HL-60 (cell line): ENCODE results near the gene HEBP2.
A peak's percentile ranks its signal among the peaks of the same experiment; 100 is the strongest.

Source experiments
- DNase-seq, 2 experiments: peaks; one replicate each; pipeline ENCODE4 v3.0.0-alpha.2; 2010 to 2020; ENCODE audit warnings: low read depth in 1 of 2, low spot score in 1 of 2
- H3K27ac ChIP-seq: fragments of 250-450 bp; sonication (Bioruptor Pico); replicated peaks from 2 replicates; pipeline ENCODE4 v1.5.1; 2020; ENCODE audit warnings: mild to moderate bottlenecking, moderate library complexity
- H3K27me3 ChIP-seq: fragments of 250-450 bp; sonication (Bioruptor Pico); 2 replicates; pipeline ENCODE4 v1.5.1; 2021; ENCODE audit warnings: mild to moderate bottlenecking, moderate library complexity; ENCODE audit not compliant: insufficient read depth, poor library complexity, severe bottlenecking
- H3K4me3 ChIP-seq: replicated peaks from 2 replicates; pipeline ENCODE4 v1.5.1; 2011; ENCODE audit warnings: mild to moderate bottlenecking, control low read depth, low read length; ENCODE audit not compliant: insufficient read depth
- GABPA ChIP-seq: IDR thresholded peaks from 2 replicates; pipeline ENCODE4 v1.6.1; 2012; ENCODE audit warnings: low read depth
- POLR2AphosphoS5 ChIP-seq: IDR thresholded peaks from 2 replicates; pipeline ENCODE4 v1.6.1; 2012; ENCODE audit warnings: low read depth
- SPI1 ChIP-seq: IDR thresholded peaks from 2 replicates; pipeline ENCODE4 v1.6.1; 2012; ENCODE audit warnings: low read depth, mild to moderate bottlenecking, borderline replicate concordance
- TF ChIP-seq, protein P1 (sequence below): IDR thresholded peaks from 2 replicates; pipeline ENCODE4 v1.6.1; 2012; ENCODE audit warnings: low read depth; ENCODE audit not compliant: insufficient replicate concordance
- TF ChIP-seq, protein P2 (sequence below): IDR thresholded peaks from one replicate; pipeline ENCODE4 v1.5.1; 2011; ENCODE audit warnings: low read length, control low read depth, inconsistent platforms; ENCODE audit not compliant: insufficient read depth

The HEBP2 gene

DNA sequence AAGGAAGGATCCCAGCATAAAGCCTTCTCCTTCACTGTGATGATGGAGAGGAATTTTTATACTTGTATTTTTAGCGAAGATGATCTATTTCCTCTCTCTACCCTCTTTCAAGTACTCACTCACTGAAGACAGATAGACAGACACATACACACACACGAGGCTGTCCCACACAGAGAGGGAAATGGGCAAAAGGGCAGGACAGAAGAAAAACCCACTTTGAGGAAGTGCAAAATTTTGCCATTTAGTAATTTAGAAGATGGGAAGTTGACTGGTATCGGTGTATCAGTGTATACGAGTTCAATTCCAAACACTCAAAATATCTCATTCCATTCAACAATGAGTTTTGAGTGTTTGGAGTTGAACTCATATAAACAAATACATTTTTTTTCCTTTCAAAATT lies 30.9 kb downstream of the HEBP2 start:
- H3K27ac ChIP-seq: no peak overlapping the region
- peak in 1 of 2 experiments; percentile 42 for DNase-seq
- no peak overlapping the region for H3K4me3 ChIP-seq
- no peaks in the 10 kb centered on the region for H3K27me3 ChIP-seq
- TF ChIP-seq SPI1 (peak; percentile 95), POLR2AphosphoS5 (no peak)

DNA sequence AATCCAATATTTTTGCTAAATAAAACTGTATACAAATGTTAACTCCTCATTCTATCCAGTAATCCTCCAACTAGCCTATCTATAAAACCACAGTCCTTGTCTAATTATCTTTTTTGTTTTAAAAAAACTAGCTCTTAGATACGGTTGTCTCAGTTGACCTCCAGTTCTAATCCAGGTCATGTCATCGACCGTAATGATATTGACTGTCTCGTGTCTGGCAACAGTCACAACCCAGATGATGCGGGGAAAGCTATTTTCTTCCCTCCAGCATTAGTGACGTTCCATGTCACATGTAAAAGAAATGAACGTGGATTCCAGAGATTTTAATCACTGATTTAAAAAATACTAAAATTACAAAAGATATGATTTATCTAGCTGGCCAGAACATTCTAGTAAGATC lies 35.5 kb downstream of the HEBP2 start:
- DNase-seq: no peak
- Histone ChIP-seq H3K4me3 (no peak overlapping the region), H3K27me3 (no peaks in the 10 kb centered on the region), H3K27ac (no peak overlapping the region)
- TF ChIP-seq SPI1: no peak
- no peak for TF ChIP-seq GABPA
- no peak for TF ChIP-seq POLR2AphosphoS5
- TF ChIP-seq, protein P1, sequence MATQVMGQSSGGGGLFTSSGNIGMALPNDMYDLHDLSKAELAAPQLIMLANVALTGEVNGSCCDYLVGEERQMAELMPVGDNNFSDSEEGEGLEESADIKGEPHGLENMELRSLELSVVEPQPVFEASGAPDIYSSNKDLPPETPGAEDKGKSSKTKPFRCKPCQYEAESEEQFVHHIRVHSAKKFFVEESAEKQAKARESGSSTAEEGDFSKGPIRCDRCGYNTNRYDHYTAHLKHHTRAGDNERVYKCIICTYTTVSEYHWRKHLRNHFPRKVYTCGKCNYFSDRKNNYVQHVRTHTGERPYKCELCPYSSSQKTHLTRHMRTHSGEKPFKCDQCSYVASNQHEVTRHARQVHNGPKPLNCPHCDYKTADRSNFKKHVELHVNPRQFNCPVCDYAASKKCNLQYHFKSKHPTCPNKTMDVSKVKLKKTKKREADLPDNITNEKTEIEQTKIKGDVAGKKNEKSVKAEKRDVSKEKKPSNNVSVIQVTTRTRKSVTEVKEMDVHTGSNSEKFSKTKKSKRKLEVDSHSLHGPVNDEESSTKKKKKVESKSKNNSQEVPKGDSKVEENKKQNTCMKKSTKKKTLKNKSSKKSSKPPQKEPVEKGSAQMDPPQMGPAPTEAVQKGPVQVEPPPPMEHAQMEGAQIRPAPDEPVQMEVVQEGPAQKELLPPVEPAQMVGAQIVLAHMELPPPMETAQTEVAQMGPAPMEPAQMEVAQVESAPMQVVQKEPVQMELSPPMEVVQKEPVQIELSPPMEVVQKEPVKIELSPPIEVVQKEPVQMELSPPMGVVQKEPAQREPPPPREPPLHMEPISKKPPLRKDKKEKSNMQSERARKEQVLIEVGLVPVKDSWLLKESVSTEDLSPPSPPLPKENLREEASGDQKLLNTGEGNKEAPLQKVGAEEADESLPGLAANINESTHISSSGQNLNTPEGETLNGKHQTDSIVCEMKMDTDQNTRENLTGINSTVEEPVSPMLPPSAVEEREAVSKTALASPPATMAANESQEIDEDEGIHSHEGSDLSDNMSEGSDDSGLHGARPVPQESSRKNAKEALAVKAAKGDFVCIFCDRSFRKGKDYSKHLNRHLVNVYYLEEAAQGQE: no peak
- TF ChIP-seq, protein P2, sequence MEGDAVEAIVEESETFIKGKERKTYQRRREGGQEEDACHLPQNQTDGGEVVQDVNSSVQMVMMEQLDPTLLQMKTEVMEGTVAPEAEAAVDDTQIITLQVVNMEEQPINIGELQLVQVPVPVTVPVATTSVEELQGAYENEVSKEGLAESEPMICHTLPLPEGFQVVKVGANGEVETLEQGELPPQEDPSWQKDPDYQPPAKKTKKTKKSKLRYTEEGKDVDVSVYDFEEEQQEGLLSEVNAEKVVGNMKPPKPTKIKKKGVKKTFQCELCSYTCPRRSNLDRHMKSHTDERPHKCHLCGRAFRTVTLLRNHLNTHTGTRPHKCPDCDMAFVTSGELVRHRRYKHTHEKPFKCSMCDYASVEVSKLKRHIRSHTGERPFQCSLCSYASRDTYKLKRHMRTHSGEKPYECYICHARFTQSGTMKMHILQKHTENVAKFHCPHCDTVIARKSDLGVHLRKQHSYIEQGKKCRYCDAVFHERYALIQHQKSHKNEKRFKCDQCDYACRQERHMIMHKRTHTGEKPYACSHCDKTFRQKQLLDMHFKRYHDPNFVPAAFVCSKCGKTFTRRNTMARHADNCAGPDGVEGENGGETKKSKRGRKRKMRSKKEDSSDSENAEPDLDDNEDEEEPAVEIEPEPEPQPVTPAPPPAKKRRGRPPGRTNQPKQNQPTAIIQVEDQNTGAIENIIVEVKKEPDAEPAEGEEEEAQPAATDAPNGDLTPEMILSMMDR: no peak

DNA sequence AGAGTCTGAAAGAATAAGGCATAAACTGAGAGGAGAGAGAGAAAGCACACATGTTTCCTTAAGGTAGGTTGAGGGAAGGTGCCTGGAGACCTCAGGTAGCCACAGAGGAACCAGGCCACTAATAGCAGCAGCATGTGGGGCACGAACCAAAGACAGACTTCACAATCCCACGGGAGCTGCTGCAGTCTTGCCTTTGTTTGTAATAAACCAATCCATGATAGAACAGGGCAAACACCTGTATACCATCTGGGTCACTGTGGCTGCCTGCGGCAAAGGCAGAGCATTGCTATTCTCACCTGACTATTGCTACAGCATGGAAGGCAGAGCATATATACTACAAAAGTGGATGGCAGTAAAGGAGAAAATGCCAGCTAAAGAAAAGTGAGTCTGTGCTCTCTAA lies 36.3 kb downstream of the HEBP2 start:
- Histone ChIP-seq H3K27ac (no peak overlapping the region; the same call in 1 of the 2 replicates), H3K4me3 (no peak overlapping the region)
- TF ChIP-seq, protein P2: no peak
- TF ChIP-seq, protein P1: no peak

DNA sequence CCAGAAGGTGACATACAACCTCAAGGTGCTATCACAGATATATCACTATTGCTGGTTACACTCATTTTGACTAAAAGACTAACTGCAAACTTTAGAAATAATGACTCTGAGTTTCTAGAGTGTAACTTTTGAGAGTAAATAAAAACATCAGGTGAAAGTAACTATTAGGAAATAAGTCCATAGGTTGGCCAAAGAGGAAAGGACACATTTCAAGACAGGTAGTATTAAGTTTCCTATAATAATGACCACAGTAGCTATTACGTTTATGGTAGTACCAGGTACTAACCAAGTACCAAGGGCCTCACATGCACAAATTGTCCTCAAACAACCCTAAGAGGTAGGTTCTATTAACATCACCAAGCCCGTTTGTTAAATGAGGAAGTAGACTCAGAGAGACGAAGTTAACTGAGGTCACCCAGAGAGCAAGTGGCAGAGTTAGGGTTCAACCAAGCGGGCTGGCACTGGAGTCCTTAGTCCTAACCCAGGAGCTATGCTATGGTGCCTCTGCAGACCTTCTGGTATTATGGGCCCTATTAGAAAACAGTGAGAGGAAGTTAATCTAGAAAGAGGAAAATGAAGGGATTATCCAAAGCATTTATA lies 36.8 kb downstream of the HEBP2 start:
- no peaks in the 10 kb centered on the region for H3K27me3 ChIP-seq
- no peak for TF ChIP-seq POLR2AphosphoS5
- TF ChIP-seq, protein P1: no peak
- TF ChIP-seq, protein P2: no peak
- TF ChIP-seq GABPA: no peak
- peak; percentile 73; the same call in 1 of the 2 replicates for TF ChIP-seq SPI1
- peak in 1 of 2 experiments; percentile 62 for DNase-seq
- H3K27ac ChIP-seq: peak overlapping the region; percentile 21; the same call in 1 of the 2 replicates
- no peak overlapping the region for H3K4me3 ChIP-seq

More for the DNA sequence above, 36.3 kb downstream of the HEBP2 start:
- DNase-seq: no peak
- no peaks in the 10 kb centered on the region for H3K27me3 ChIP-seq
